Measurements from ENCODE around the gene BCL11B.

BCL11B gene

GRCh38 chr14:99252940-99253868 is 18.8 kb downstream of the BCL11B start:
- no peak for DNase-seq

GRCh38 chr14:99252443-99252939 is 19.5 kb downstream of the BCL11B start:
- DNase-seq = no peak

- no peak for DNase-seq
These were observed 20.3 kb downstream of the BCL11B start for GRCh38 chr14:99251721-99252120.

- no peak for DNase-seq
These were observed 21.3 kb downstream of the BCL11B start for GRCh38 chr14:99250636-99251208.

- DNase-seq = no peak
These were observed 22.6 kb downstream of the BCL11B start for GRCh38 chr14:99249389-99249788.

- DNase-seq = no peak
These were observed 23.2 kb downstream of the BCL11B start for GRCh38 chr14:99248761-99249171.

GRCh38 chr14:99247772-99248171 is 24.2 kb downstream of the BCL11B start:
- no peak for DNase-seq

GRCh38 chr14:99247101-99247729 is 24.8 kb downstream of the BCL11B start:
- no peak for DNase-seq

GRCh38 chr14:99246536-99247097 is 25.4 kb downstream of the BCL11B start:
- no peak for DNase-seq

GRCh38 chr14:99245564-99246511 is 26.2 kb downstream of the BCL11B start:
- no peak for DNase-seq

GRCh38 chr14:99244941-99245563 is 26.9 kb downstream of the BCL11B start:
- DNase-seq = no peak

GRCh38 chr14:99244367-99244901 is 27.6 kb downstream of the BCL11B start:
- DNase-seq = no peak

- no peak for DNase-seq
These were observed 28.9 kb downstream of the BCL11B start for GRCh38 chr14:99242816-99243721.

GRCh38 chr14:99242238-99242637 is 29.8 kb downstream of the BCL11B start:
- DNase-seq = no peak

GRCh38 chr14:99241325-99242010 is 30.5 kb downstream of the BCL11B start:
- no peak for DNase-seq

- no peak for DNase-seq
These were observed 31.2 kb downstream of the BCL11B start for GRCh38 chr14:99240627-99241324.

GRCh38 chr14:99239661-99240092 is 32.3 kb downstream of the BCL11B start:
- DNase-seq = no peak

- no peak for DNase-seq
These were observed 33.8 kb downstream of the BCL11B start for GRCh38 chr14:99238216-99238615.

- DNase-seq = no peak
These were observed 34.7 kb downstream of the BCL11B start for GRCh38 chr14:99237288-99237687.
